Keratinocyte (primary cell): ENCODE measurements around the gene FLRT1.

ENCODE experiments used
- CTCF ChIP-seq, 3 experiments: IDR thresholded peaks in 1 of 3; conservative IDR thresholded peaks in 1 of 3; optimal IDR thresholded peaks in 1 of 3; 2 replicates in 2 of 3; 3 replicates in 1 of 3; pipeline versions ENCODE3 to v1.5.1; 2011; ENCODE audit warnings: low read length in 3 of 3, mild to moderate bottlenecking in 3 of 3, moderate library complexity in 2 of 3, control low read depth in 1 of 3, inconsistent platforms in 1 of 3; ENCODE audit not compliant: insufficient read depth in 2 of 3; ENCODE audit errors: extremely low read depth in 1 of 3
- EZH2 ChIP-seq: IDR thresholded peaks from one replicate; pipeline ENCODE4 v1.6.1; 2012; ENCODE audit warnings: inconsistent platforms, mild to moderate bottlenecking, low read length, moderate library complexity

GRCh38 chr11:64067230-64067993 is 31.7 kb downstream of the FLRT1 start:
- TF ChIP-seq CTCF (optimal IDR thresholded peaks at IDR 0.05 in 1 of 3, IDR thresholded peaks at IDR 0.05 in 1 of 3, conservative IDR thresholded peaks at IDR 0.05 in 1 of 3; ENCODE audit: extremely low read depth in 1 of 3, insufficient read depth in 2 of 3, low read length in 3 of 3) (no peak), EZH2 (no peak)
